GM12874 (cell line): ENCODE data around the gene ADGRD2.

Source experiments
- TF ChIP-seq, protein P1 (sequence below): IDR thresholded peaks from 2 replicates; pipeline ENCODE4 v1.5.1; 2011; ENCODE audit warnings: low read depth, mild to moderate bottlenecking, control low read depth, low read length, moderate library complexity; ENCODE audit not compliant: insufficient read depth

The ADGRD2 gene

DNA sequence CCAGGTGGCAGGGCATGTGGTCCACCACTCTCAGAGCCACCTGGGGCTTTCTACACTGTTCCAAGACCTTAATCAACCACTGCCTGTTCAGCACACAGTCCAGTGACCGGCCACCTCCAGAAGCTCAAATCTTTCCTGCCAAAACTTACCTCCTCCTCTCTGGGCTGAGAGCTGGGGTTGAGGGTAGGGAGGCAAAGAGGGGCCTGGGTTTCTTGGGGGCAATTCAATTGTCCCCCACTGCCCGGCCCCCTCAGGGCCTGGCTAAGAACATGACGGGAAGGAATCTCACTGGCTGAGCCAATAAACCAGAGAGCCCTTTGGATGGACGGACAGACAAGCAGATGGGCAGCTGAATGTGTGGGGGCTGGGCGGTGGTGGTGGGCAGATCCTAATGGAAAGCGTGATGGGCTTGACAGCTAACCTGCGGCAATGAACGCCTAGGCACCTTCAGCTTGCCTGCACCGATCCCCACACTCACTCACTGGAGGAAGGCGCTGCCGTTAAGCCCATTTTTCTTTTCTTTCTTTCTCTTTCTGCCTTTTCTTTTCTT lies 51.6 kb downstream of the ADGRD2 start:
- TF ChIP-seq, protein P1, sequence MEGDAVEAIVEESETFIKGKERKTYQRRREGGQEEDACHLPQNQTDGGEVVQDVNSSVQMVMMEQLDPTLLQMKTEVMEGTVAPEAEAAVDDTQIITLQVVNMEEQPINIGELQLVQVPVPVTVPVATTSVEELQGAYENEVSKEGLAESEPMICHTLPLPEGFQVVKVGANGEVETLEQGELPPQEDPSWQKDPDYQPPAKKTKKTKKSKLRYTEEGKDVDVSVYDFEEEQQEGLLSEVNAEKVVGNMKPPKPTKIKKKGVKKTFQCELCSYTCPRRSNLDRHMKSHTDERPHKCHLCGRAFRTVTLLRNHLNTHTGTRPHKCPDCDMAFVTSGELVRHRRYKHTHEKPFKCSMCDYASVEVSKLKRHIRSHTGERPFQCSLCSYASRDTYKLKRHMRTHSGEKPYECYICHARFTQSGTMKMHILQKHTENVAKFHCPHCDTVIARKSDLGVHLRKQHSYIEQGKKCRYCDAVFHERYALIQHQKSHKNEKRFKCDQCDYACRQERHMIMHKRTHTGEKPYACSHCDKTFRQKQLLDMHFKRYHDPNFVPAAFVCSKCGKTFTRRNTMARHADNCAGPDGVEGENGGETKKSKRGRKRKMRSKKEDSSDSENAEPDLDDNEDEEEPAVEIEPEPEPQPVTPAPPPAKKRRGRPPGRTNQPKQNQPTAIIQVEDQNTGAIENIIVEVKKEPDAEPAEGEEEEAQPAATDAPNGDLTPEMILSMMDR: no peak

DNA sequence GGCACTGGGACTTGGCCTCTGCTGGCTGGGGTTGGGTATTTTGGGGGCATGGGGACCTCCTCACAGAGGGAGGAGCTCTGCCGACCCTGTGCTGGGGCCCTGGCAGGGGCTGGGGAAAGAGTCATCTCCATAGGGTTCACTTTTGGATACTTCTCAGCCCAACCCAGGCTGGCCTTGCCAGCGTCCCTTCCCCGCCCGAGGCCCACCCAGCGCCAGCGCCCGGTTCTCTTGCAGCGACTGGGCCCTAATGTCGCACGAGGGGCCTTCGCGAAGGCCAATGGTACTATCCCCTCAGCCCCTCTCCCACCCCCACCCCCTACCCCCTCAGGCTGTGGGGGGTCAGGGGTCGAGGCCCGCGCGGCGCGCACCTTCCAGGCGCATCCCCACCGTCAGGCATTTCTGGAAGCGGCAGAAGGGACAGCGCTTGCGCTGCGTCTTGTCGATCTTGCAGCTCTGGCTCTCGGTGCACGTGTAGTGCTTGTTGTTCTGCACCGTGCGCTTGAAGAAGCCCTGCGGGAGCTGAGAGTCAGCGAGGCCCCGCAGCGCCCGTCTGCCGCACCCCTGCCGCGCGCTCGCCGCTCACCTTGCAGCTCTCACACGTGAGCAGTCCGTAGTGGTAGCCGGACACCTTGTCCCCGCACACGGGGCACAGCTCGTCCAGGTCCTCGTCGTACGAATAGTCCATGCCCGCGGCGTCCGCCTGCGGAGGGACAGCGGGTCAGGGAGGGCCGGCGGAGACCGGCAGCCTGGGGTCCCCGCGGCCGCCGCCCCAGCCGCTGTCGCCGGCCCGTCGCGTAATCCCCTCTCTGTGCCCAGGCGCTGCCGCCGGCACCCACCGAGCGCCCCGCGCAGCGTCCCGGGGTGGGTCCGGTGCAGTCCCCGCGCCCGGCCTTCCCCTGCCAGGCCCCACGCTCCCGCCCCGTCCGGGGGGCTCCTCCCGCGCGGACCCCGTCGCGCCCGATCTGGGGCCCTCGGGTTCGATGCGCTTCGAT lies 52.8 kb downstream of the ADGRD2 start:
- TF ChIP-seq, protein P1: no peak

DNA sequence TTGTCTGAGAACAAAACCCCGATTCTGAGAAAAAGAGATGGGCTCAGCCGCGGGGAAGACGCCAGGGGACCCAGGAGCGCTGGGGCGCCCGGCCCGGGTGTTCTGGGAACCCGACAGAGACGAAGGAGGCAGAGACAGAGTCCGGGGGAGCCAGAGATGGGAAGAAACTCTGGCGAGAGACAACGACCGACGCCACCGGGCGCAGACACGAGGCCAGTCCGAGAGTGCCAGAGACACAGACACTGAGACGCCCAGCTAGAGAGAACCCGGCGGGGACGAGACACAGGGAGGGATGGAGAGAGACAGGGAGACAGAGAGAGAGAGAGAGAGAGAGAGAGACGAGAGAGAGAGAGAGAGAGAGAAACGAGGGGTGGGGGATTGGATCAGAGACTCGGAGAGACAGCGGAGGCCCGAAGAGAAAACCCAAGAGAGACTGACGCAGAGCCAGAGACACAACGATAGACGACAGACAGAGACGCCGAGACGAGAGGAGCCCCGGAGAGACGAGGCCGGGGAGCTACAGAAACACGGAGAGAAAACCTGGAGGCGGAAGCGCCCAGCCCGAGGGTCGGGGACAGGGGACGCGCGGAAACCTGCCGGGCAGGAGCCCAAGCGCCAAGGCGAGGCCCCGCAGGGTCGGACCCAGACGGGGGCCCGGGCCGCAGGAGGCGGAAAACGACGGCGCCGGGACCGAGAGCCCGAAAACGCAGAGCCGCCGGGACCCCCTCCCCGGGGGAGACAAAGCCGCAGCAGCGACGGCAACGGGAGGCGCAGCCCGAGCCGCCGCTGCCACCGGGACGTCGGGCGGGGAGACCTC lies 53.7 kb downstream of the ADGRD2 start:
- TF ChIP-seq, protein P1: no peak

DNA sequence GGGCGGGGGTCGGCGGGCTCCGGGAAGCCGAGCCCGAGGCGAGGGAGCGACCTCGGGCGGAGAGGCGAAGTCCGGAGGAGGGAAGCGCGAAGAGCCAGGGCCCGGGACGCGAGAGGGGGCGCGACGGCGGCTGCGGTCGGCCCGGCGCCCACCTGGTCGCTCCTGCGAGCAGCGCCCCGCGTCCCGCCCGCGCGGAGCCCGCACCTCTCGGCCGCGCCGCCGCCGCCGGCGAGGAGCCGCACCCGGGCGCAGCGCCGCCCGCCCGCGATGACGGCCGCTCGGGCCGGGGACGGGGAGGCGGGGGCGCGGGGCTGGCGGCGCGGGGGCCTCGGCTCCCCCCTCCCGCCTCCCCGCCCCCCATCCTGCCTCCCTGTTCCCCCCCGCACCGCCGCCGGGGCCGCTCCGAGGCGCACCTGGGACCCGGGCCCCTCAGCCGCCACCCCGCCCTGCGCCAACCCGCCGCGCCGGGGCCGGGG lies 54.3 kb downstream of the ADGRD2 start:
- TF ChIP-seq, protein P1: no peak

DNA sequence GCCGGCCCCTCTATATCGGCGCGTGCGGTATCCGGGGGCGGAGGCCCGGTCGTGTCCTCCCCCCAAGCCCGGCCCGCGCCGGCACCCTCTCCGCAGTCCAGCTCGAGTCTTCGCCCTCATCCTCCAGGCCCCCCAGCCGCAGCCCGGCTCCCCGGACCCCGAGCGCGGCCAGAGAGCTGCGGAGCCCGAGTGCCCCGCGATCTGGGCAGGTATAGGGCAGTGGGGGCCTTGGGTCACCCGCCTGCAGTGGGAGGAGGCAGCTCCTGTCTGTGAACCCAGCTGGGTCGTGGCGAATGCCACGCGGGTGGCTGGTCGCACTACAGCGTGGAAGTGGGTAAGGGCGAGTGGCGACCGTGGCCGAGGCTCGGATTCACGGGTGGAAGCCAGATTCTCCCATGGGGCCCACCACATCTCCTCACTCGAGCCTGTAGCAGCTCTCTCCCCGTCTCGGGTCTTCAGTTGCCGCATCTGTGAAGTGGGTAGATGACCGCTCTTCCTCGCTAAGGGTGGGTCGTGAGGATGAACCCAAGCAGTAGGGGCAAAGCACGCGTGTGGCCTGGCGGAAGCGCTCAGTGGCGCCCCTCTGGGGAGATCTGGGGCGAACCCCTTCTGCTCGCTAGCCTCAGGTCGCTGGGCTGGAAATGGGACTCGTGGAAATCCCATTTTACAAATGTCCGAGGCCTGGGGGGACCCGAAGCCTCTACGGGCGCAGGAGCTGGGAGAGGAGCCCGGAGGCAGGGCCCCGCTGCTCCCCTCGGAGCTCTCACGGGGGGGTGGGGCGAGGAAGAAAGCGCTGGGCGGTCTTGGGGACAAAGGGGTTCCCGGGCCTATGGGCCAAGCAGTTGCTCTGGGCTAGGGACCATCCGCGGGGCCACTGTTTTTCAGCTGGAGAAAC lies 55.0 kb downstream of the ADGRD2 start:
- TF ChIP-seq, protein P1: no peak

DNA sequence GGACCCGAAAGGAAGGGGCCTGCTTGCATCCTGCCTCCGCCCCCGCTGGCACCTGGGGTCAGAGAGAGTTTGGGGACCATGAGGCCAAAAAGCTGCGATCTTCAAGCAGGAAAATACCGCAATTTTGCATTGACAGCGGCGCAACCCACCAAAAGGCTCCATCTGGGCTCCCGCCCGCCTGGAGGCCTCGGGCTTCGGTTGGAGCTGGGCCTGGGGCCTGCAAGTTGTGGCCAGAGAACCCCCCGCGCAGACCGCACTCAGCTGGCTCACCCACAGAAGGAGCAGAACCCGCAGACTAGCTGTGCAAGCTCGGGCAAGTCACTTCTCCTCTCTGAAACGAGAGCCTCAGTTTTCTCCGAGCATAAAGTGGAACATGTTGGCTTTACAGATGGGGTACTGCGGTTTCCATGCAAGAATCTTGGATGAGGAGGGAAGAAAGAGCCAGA lies 55.7 kb downstream of the ADGRD2 start:
- TF ChIP-seq, protein P1: no peak
